Inferior parietal cortex (tissue), 1 donor: ENCODE measurements around the gene GPR17.

ENCODE experiments used
- DNase-seq: peaks from one replicate; pipeline ENCODE4 v3.0.0-alpha.2; 2016; ENCODE audit errors: extremely low spot score

The GPR17 gene

GRCh38 chr2:127641846-127642507 lies 4.0 kb upstream of the GPR17 start:
- no peak for DNase-seq

- DNase-seq: no peak
Measured at GRCh38 chr2:127642706-127643438, 3.1 kb upstream of the GPR17 start.

GRCh38 chr2:127643439-127644065 lies 2.4 kb upstream of the GPR17 start:
- no peak for DNase-seq

- no peak for DNase-seq
Measured at GRCh38 chr2:127644066-127645025, 1.6 kb upstream of the GPR17 start.

GRCh38 chr2:127645026-127645394 lies 943 bp upstream of the GPR17 start:
- no peak for DNase-seq

GRCh38 chr2:127646487-127647241 lies 711 bp downstream of the GPR17 start:
- DNase-seq: no peak

- no peak for DNase-seq
Measured at GRCh38 chr2:127647242-127648190, 1.6 kb downstream of the GPR17 start.

GRCh38 chr2:127648321-127648720 lies 2.4 kb downstream of the GPR17 start:
- DNase-seq: no peak

- no peak for DNase-seq
Measured at GRCh38 chr2:127649100-127649611, 3.2 kb downstream of the GPR17 start.

- DNase-seq: peak; percentile 93
Measured at GRCh38 chr2:127649684-127650040, 3.7 kb downstream of the GPR17 start.

- DNase-seq: no peak
Measured at GRCh38 chr2:127650041-127650784, 4.3 kb downstream of the GPR17 start.

- no peak for DNase-seq
Measured at GRCh38 chr2:127650785-127651380, 4.9 kb downstream of the GPR17 start.

GRCh38 chr2:127651381-127651809 lies 5.4 kb downstream of the GPR17 start:
- no peak for DNase-seq

GRCh38 chr2:127651971-127652550 lies 6.1 kb downstream of the GPR17 start:
- peak; percentile 55 for DNase-seq

- no peak for DNase-seq
Measured at GRCh38 chr2:127652786-127653357, 6.9 kb downstream of the GPR17 start.

GRCh38 chr2:127653421-127654083 lies 7.6 kb downstream of the GPR17 start:
- DNase-seq: no peak

GRCh38 chr2:127654084-127654837 lies 8.3 kb downstream of the GPR17 start:
- no peak for DNase-seq
